ENCODE data around the gene SPATC1L.

SPATC1L gene

DNA sequence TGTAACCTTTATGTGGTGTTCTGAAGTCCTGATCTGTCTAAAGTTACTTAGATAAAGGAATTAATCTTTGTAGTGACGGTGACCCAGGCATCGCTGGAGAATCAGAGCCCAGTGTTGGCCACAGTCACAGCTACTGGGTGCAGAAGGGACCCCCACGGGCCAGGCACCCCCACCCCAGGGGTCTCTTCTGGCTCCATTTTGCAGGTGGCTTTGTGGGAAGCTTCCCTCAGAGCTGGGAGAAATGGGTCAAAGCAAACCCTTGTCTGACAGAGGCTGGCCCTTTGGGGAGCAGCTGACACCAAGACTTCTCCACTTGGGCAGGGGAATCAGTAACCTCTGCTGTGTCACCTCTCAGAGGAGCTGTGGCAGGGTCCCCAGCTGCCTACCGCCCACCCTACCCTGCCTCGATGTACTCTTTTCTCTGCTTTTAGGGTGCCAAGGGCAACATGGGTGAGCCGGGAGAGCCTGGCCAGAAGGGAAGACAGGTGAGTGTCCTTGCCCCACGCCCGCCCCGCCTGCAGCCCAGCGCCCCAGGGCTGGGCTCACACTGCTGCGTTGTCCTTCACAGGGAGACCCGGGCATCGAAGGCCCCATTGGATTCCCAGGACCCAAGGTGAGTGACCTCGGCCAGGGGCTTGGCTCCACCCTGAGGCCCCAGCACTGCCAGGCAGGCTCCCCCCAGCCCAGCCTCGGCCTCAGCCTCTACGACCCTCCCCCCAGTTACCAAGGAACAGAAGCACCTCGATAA is 68.6 kb downstream of the SPATC1L start:
- TF ChIP-seq POLR2A (IDR thresholded peaks at IDR 0.05; ENCODE audit: extremely low read depth, insufficient read length), result no peak
- no peak for TF ChIP-seq CTCF (IDR thresholded peaks at IDR 0.05; ENCODE audit: low read depth, low read length)
- TF ChIP-seq MAX (IDR thresholded peaks at IDR 0.05; ENCODE audit: low read depth, low read length), result no peak
- TF ChIP-seq MYC (IDR thresholded peaks at IDR 0.05; ENCODE audit: low read depth, low read length), result no peak
- no peak for DNase-seq (ENCODE audit: low read depth)
- H3K4me3 ChIP-seq (ENCODE audit: low read depth, low read length), result no peak overlapping the region

- TF ChIP-seq POLR2A (IDR thresholded peaks at IDR 0.05; ENCODE audit: extremely low read depth, insufficient read length) (no peak), MYC (IDR thresholded peaks at IDR 0.05; ENCODE audit: low read depth, low read length) (no peak), MAX (IDR thresholded peaks at IDR 0.05; ENCODE audit: low read depth, low read length) (no peak), CTCF (IDR thresholded peaks at IDR 0.05; ENCODE audit: low read depth, low read length) (no peak)
- no peak overlapping the region for H3K4me3 ChIP-seq (ENCODE audit: low read depth, low read length)
- DNase-seq (ENCODE audit: low read depth), result no peak
Measured at GRCh38 chr21:46114963-46115362, 69.3 kb downstream of the SPATC1L start.

- no peak for DNase-seq (ENCODE audit: low read depth)
- no peak overlapping the region for H3K4me3 ChIP-seq (ENCODE audit: low read depth, low read length)
- TF ChIP-seq CTCF (IDR thresholded peaks at IDR 0.05; ENCODE audit: low read depth, low read length) (no peak), MAX (IDR thresholded peaks at IDR 0.05; ENCODE audit: low read depth, low read length) (no peak), POLR2A (IDR thresholded peaks at IDR 0.05; ENCODE audit: extremely low read depth, insufficient read length) (no peak), MYC (IDR thresholded peaks at IDR 0.05; ENCODE audit: low read depth, low read length) (no peak)
Measured at GRCh38 chr21:46113497-46114176, 70.6 kb downstream of the SPATC1L start.

DNA sequence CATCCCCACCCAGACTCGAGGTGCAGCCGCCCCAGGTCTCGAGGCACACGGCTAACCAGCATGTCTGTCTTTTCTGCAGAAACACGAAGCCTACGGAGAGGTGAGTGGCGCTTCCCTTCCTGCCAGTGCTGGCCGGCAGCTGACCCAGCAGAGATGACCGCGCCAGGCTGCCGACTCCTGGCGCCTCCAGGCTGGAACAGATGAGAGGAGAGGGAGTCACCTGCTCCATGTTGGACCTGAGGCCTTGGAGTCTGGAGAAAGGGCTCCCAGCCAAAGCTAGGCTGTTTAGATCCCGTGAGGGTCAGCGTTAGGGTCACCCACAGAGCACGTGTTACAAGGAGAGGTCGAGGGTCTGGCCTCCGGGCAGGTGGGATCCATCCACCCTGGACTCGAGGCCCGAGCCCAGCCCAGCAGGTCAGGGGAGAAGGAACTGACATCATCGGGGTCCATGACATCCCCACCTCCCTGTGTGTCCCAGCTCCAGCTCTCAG is 71.5 kb downstream of the SPATC1L start:
- TF ChIP-seq CTCF (IDR thresholded peaks at IDR 0.05; ENCODE audit: low read depth, low read length) (no peak), POLR2A (IDR thresholded peaks at IDR 0.05; ENCODE audit: extremely low read depth, insufficient read length) (no peak), MAX (IDR thresholded peaks at IDR 0.05; ENCODE audit: low read depth, low read length) (no peak), MYC (IDR thresholded peaks at IDR 0.05; ENCODE audit: low read depth, low read length) (no peak)
- H3K4me3 ChIP-seq (ENCODE audit: low read depth, low read length), result no peak overlapping the region
- no peak for DNase-seq (ENCODE audit: low read depth)

DNA sequence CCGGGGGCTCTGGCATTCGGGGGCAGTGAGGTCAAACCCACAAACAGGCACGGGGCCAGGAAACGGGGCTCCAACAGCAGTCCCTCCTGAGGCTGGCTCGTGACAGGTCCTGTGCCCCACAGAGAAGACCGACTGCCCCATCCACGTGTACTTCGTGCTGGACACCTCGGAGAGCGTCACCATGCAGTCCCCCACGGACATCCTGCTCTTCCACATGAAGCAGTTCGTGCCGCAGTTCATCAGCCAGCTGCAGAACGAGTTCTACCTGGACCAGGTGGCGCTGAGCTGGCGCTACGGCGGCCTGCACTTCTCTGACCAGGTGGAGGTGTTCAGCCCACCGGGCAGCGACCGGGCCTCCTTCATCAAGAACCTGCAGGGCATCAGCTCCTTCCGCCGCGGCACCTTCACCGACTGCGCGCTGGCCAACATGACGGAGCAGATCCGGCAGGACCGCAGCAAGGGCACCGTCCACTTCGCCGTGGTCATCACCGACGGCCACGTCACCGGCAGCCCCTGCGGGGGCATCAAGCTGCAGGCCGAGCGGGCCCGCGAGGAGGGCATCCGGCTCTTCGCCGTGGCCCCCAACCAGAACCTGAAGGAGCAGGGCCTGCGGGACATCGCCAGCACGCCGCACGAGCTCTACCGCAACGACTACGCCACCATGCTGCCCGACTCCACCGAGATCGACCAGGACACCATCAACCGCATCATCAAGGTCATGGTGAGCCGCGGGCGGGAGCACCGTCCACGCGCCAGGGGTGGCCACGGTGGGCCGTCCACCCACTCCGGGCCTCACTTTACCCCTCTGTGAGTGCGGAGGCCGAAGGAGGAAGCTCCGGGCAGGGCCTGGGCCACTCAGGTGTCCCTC is 72.2 kb downstream of the SPATC1L start:
- no peak for DNase-seq (ENCODE audit: low read depth)
- H3K4me3 ChIP-seq (ENCODE audit: low read depth, low read length), result no peak overlapping the region
- TF ChIP-seq POLR2A (IDR thresholded peaks at IDR 0.05; ENCODE audit: extremely low read depth, insufficient read length) (no peak), CTCF (IDR thresholded peaks at IDR 0.05; ENCODE audit: low read depth, low read length) (no peak), MYC (IDR thresholded peaks at IDR 0.05; ENCODE audit: low read depth, low read length) (no peak), MAX (IDR thresholded peaks at IDR 0.05; ENCODE audit: low read depth, low read length) (no peak)

Data from NB4 (cell line).